ENCODE measurements around the gene POLR3A. TPM values are rescaled to one million over a fixed set of nuclear protein-coding genes. Genes with fewer than 3 reads are reported as not detected.
A peak's percentile ranks its signal among the peaks of the same experiment; 100 is the strongest.

Gene POLR3A
- total and polyA plus RNA-seq, 2 of the 13 experiments (the other 11 are each of a cell fraction or from before 2014, with no cell fraction given), result 13.6 to 19.2 TPM

DNA sequence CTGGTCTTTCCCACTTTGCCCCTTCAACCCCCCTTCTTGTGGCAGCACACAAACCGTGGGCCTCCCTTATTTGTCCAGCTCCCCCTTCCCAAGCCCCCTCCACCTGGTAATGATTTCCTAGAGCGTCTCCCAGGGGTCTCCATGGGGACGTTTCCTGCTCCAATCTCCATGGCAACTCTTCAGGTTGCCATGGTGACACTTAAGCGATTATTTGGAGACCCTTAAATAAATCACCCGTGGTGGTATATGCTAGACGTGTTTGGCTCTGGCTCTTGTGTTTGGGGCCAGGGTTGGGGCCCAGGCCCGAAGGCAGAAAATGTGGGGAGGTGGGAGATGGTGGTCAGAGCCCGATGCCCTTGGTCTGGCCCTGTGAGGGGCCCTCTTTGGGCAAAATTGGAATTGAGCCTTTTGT is 61.7 kb downstream of the POLR3A start (continued):
- TF ChIP-seq, protein P1, sequence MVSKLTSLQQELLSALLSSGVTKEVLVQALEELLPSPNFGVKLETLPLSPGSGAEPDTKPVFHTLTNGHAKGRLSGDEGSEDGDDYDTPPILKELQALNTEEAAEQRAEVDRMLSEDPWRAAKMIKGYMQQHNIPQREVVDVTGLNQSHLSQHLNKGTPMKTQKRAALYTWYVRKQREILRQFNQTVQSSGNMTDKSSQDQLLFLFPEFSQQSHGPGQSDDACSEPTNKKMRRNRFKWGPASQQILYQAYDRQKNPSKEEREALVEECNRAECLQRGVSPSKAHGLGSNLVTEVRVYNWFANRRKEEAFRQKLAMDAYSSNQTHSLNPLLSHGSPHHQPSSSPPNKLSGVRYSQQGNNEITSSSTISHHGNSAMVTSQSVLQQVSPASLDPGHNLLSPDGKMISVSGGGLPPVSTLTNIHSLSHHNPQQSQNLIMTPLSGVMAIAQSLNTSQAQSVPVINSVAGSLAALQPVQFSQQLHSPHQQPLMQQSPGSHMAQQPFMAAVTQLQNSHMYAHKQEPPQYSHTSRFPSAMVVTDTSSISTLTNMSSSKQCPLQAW (CRISPR knock-in tag; IDR thresholded peaks at IDR 0.05), result peak; percentile 72; the same call in 1 of the 2 replicates
- TF ChIP-seq CAMTA2 (CRISPR knock-in tag; IDR thresholded peaks at IDR 0.05; ENCODE audit: borderline replicate concordance) (no peak), MXI1 (IDR thresholded peaks at IDR 0.05; ENCODE audit: borderline replicate concordance, low read depth, low read length) (peak; percentile 81; the same call in 1 of the 3 replicates), RBM22 (optimal IDR thresholded peaks at IDR 0.05; ENCODE audit: low read length) (peak; percentile 97), POGZ (CRISPR knock-in tag; IDR thresholded peaks at IDR 0.05) (0 out of 2 replicates have a peak, but pooled peaks have one; percentile 17), ZNF337 (CRISPR knock-in tag; IDR thresholded peaks at IDR 0.05; ENCODE audit: borderline replicate concordance, low read depth) (no peak), ZNF709 (CRISPR knock-in tag; IDR thresholded peaks at IDR 0.05) (no peak), FOXC1 (CRISPR knock-in tag; IDR thresholded peaks at IDR 0.05; ENCODE audit: borderline replicate concordance) (no peak)
- TF ChIP-seq, protein P2, sequence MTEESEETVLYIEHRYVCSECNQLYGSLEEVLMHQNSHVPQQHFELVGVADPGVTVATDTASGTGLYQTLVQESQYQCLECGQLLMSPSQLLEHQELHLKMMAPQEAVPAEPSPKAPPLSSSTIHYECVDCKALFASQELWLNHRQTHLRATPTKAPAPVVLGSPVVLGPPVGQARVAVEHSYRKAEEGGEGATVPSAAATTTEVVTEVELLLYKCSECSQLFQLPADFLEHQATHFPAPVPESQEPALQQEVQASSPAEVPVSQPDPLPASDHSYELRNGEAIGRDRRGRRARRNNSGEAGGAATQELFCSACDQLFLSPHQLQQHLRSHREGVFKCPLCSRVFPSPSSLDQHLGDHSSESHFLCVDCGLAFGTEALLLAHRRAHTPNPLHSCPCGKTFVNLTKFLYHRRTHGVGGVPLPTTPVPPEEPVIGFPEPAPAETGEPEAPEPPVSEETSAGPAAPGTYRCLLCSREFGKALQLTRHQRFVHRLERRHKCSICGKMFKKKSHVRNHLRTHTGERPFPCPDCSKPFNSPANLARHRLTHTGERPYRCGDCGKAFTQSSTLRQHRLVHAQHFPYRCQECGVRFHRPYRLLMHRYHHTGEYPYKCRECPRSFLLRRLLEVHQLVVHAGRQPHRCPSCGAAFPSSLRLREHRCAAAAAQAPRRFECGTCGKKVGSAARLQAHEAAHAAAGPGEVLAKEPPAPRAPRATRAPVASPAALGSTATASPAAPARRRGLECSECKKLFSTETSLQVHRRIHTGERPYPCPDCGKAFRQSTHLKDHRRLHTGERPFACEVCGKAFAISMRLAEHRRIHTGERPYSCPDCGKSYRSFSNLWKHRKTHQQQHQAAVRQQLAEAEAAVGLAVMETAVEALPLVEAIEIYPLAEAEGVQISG (CRISPR knock-in tag; IDR thresholded peaks at IDR 0.05), result peak; percentile 84
- TF ChIP-seq, protein P3, sequence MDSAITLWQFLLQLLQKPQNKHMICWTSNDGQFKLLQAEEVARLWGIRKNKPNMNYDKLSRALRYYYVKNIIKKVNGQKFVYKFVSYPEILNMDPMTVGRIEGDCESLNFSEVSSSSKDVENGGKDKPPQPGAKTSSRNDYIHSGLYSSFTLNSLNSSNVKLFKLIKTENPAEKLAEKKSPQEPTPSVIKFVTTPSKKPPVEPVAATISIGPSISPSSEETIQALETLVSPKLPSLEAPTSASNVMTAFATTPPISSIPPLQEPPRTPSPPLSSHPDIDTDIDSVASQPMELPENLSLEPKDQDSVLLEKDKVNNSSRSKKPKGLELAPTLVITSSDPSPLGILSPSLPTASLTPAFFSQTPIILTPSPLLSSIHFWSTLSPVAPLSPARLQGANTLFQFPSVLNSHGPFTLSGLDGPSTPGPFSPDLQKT (CRISPR knock-in tag; IDR thresholded peaks at IDR 0.05; ENCODE audit: borderline replicate concordance), result no peak
